ENCODE results near the gene SDK2.
"Not testable (repeated sequence)": the region's sequence is repeated elsewhere in the genome, so short reads cannot be mapped to it uniquely, and the experiment has no call there.

Gene SDK2

GRCh38 chr17:73474370-73474988 lies 169.8 kb downstream of the SDK2 start:
- peak in 1 of 2 donors; percentile 12 for DNase-seq

GRCh38 chr17:73472715-73473114 lies 171.5 kb downstream of the SDK2 start:
- not testable (repeated sequence) for DNase-seq

GRCh38 chr17:73471924-73472323 lies 172.3 kb downstream of the SDK2 start:
- no peak for DNase-seq

GRCh38 chr17:73470316-73470826 lies 173.9 kb downstream of the SDK2 start:
- no peak for DNase-seq

GRCh38 chr17:73469311-73469710 lies 174.9 kb downstream of the SDK2 start:
- no peak for DNase-seq

GRCh38 chr17:73468221-73468620 lies 176.0 kb downstream of the SDK2 start:
- no peak for DNase-seq

GRCh38 chr17:73467651-73468050 lies 176.6 kb downstream of the SDK2 start:
- DNase-seq: no peak

- DNase-seq: no peak
Measured at GRCh38 chr17:73466704-73467433, 177.4 kb downstream of the SDK2 start.

- DNase-seq: no peak
Measured at GRCh38 chr17:73465953-73466230, 178.4 kb downstream of the SDK2 start.

- DNase-seq: no peak
Measured at GRCh38 chr17:73465130-73465952, 178.9 kb downstream of the SDK2 start.

GRCh38 chr17:73464447-73464846 lies 179.8 kb downstream of the SDK2 start:
- DNase-seq: no peak

GRCh38 chr17:73463821-73464220 lies 180.4 kb downstream of the SDK2 start:
- no peak for DNase-seq

- no peak for DNase-seq
Measured at GRCh38 chr17:73462823-73463222, 181.4 kb downstream of the SDK2 start.

GRCh38 chr17:73459980-73460379 lies 184.3 kb downstream of the SDK2 start:
- DNase-seq: no peak

- DNase-seq: no peak
Measured at GRCh38 chr17:73455767-73456166, 188.5 kb downstream of the SDK2 start.

GRCh38 chr17:73455050-73455687 lies 189.1 kb downstream of the SDK2 start:
- no peak for DNase-seq

- not testable (repeated sequence) for DNase-seq
Measured at GRCh38 chr17:73453494-73453893, 190.8 kb downstream of the SDK2 start.

- no peak for DNase-seq
Measured at GRCh38 chr17:73453090-73453489, 191.2 kb downstream of the SDK2 start.

GRCh38 chr17:73452009-73452408 lies 192.2 kb downstream of the SDK2 start:
- no peak for DNase-seq

- DNase-seq: no peak
Measured at GRCh38 chr17:73447319-73447718, 196.9 kb downstream of the SDK2 start.

GRCh38 chr17:73446617-73447016 lies 197.6 kb downstream of the SDK2 start:
- no peak for DNase-seq

GRCh38 chr17:73445466-73445865 lies 198.8 kb downstream of the SDK2 start:
- no peak for DNase-seq

GRCh38 chr17:73444021-73444420 lies 200.2 kb downstream of the SDK2 start:
- DNase-seq: no peak

Data from CD4-positive, alpha-beta T cell treated with Interleukin-1 beta for 1 hour (primary cell).